K562 (cell line): ENCODE measurements around the gene STXBP4. TPM values are rescaled to one million over a fixed set of nuclear protein-coding genes. Genes with fewer than 3 reads are reported as not detected.

ENCODE experiments used
- ATF1 ChIP-seq, 2 experiments: fragments of 450-650 bp in 1 of 2; IDR thresholded peaks; 2 replicates each; pipeline ENCODE4 v1.6.1; 2016; ENCODE audit warnings: missing compliant biosample characterization in 1 of 2, missing genetic modification characterization in 1 of 2
- CBX1 ChIP-seq: sonication (generic); IDR thresholded peaks from 2 replicates; pipeline ENCODE4 v1.6.1; 2016; ENCODE audit warnings: antibody characterized with exemption, low read depth, mild to moderate bottlenecking
- CEBPG ChIP-seq, 3 experiments: fragments of 200-800 bp in 1 of 3; sonication (Bioruptor generic) in 1 of 3; sonication (generic) in 1 of 3; formaldehyde crosslinking in 1 of 3; IDR thresholded peaks in 2 of 3; conservative IDR thresholded peaks in 1 of 3; 2 replicates each; pipeline versions ENCODE4 v1.6.1 to v1.8.0; 2016 to 2022; ENCODE audit warnings: missing compliant biosample characterization in 2 of 3, missing genetic modification characterization in 2 of 3, mild to moderate bottlenecking in 1 of 3, missing genetic modification reagents in 1 of 3
- GABPB1 ChIP-seq: sonication (generic); formaldehyde crosslinking; IDR thresholded peaks from 2 replicates; pipeline ENCODE4 v1.8.0; 2022; ENCODE audit warnings: mild to moderate bottlenecking, missing genetic modification reagents
- HNRNPUL1 ChIP-seq: fragments of 200-400 bp; formaldehyde crosslinking; IDR thresholded peaks from 2 replicates; pipeline ENCODE4 v1.6.1; 2017; ENCODE audit warnings: low read length
- IFI16 ChIP-seq: fragments of 250-450 bp; sonication (Bioruptor Pico); IDR thresholded peaks from 2 replicates; pipeline ENCODE4 v2.1.2; 2022; ENCODE audit warnings: mild to moderate bottlenecking, inconsistent platforms
- KAT8 ChIP-seq: fragments of 450-650 bp; IDR thresholded peaks from 2 replicates; pipeline ENCODE4 v1.6.1; 2016; ENCODE audit warnings: low read depth, mild to moderate bottlenecking
- KLF10 ChIP-seq: fragments of 250-450 bp; sonication (Bioruptor Pico); IDR thresholded peaks from 2 replicates; pipeline ENCODE4 v1.6.1; 2021; ENCODE audit warnings: matching md5 sums
- MCM7 ChIP-seq, 2 experiments: fragments of 450-650 bp; IDR thresholded peaks; 2 replicates each; pipeline ENCODE4 v1.6.1; 2016 to 2018
- MTA3 ChIP-seq: fragments of 450-650 bp; formaldehyde crosslinking; IDR thresholded peaks from 2 replicates; pipeline ENCODE4 v1.6.1; 2017; ENCODE audit warnings: mild to moderate bottlenecking, borderline replicate concordance
- NFIX ChIP-seq: fragments of 250-450 bp; sonication (Bioruptor Pico); IDR thresholded peaks from 2 replicates; pipeline ENCODE4 v1.4.0; 2020; ENCODE audit warnings: low read depth, mild to moderate bottlenecking, moderate library complexity
- POLR2A ChIP-seq: fragments of 450-650 bp; conservative IDR thresholded peaks from 2 replicates; pipeline ENCODE4 v1.6.1; 2016
- POLR3G ChIP-seq: IDR thresholded peaks from 2 replicates; pipeline ENCODE4 v1.6.1; 2011; ENCODE audit not compliant: insufficient read length, insufficient replicate concordance; ENCODE audit errors: extremely low read depth
- RBFOX2 ChIP-seq: fragments of 200-400 bp; formaldehyde crosslinking; IDR thresholded peaks from 2 replicates; pipeline ENCODE4 v1.6.1; 2017; ENCODE audit warnings: low read depth, mild to moderate bottlenecking, low read length, moderate library complexity
- RBM15 ChIP-seq: fragments of 200-400 bp; formaldehyde crosslinking; IDR thresholded peaks from 2 replicates; pipeline ENCODE4 v1.6.1; 2018; ENCODE audit warnings: mild to moderate bottlenecking, low read length, moderate library complexity; ENCODE audit not compliant: insufficient read depth
- RHOXF2B ChIP-seq: fragments of 250-450 bp; sonication (Bioruptor Pico); conservative IDR thresholded peaks from 2 replicates; pipeline ENCODE4 v1.5.1; 2021
- SETDB1 ChIP-seq: IDR thresholded peaks from one replicate; pipeline ENCODE4 v1.6.1; 2012; ENCODE audit warnings: low read length, control low read depth, inconsistent platforms
- SMC3 ChIP-seq: conservative IDR thresholded peaks from 2 replicates; pipeline ENCODE4 v1.6.1; 2011; ENCODE audit warnings: low read depth, low read length, improper control_type of control experiment; ENCODE audit not compliant: insufficient read depth
- SOX6 ChIP-seq: fragments of 450-650 bp; IDR thresholded peaks from 2 replicates; pipeline ENCODE4 v1.6.1; 2014; ENCODE audit warnings: mild to moderate bottlenecking
- TAF7 ChIP-seq: fragments of 450-650 bp; IDR thresholded peaks from 2 replicates; pipeline ENCODE4 v1.6.1; 2016; ENCODE audit warnings: missing genetic modification characterization, missing compliant biosample characterization
- TBP ChIP-seq: optimal IDR thresholded peaks from 2 replicates; pipeline ENCODE3; 2011; ENCODE audit warnings: low read depth, low read length, improper control_type of control experiment
- ZC3H8 ChIP-seq: fragments of 450-650 bp; IDR thresholded peaks from 2 replicates; pipeline ENCODE4 v1.6.1; 2017
- ZEB2 ChIP-seq: fragments of 450-650 bp; IDR thresholded peaks from 2 replicates; pipeline ENCODE4 v1.6.1; 2016
- ZNF121 ChIP-seq: sonication (generic); formaldehyde crosslinking; conservative IDR thresholded peaks from 2 replicates; pipeline ENCODE4 v1.8.0; 2022; ENCODE audit warnings: missing genetic modification reagents
- polyA plus RNA-seq, 8 experiments: library from polyadenylated mRNA; depleted of rRNA in 4 of 8; stranded (reverse) in 5 of 8; unstranded in 3 of 8; fragments of >200 nt; fragmentation: Nextera tagmentation in 2 of 8; fragmentation: Illumina TruSeq in 1 of 8; extraction: Ambion mirVana in 2 of 8; extraction: Trizol in 1 of 8; gene quantifications; 2 replicates each; pipeline versions ENCODE4 v1.2.1 to v1.2.3, GENCODE V29; 2011 to 2014; ENCODE audit warnings: inconsistent platforms in 1 of 8, missing spikeins in 1 of 8
- total RNA-seq, 7 experiments: library from RNA; depleted of rRNA in 6 of 7; stranded (reverse); fragments of >200 nt in 6 of 7; fragmentation: Illumina TruSeq in 2 of 7; extraction: Trizol in 2 of 7; gene quantifications; 2 replicates each; pipeline versions ENCODE4 v1.2.1 to v1.2.3, GENCODE V29; 2011 to 2021; ENCODE audit warnings: low replicate concordance in 1 of 7
- TF ChIP-seq, protein P1 (sequence below), 3 experiments: IDR thresholded peaks in 2 of 3; conservative IDR thresholded peaks in 1 of 3; 2 replicates each; pipeline ENCODE4 v1.5.1; 2011 to 2012; ENCODE audit warnings: low read length in 3 of 3, mild to moderate bottlenecking in 3 of 3, control low read depth in 2 of 3, improper control_type of control experiment in 1 of 3, inconsistent platforms in 1 of 3, low read depth in 1 of 3, mixed read lengths in 1 of 3, moderate library complexity in 1 of 3; ENCODE audit not compliant: insufficient read depth in 2 of 3
- TF ChIP-seq, protein P2 (sequence below): fragments of 250-450 bp; sonication (Bioruptor Pico); IDR thresholded peaks from 2 replicates; pipeline ENCODE4 v1.9.0; 2021; ENCODE audit warnings: mild to moderate bottlenecking
- TF ChIP-seq, protein P3 (sequence below): fragments of 450-650 bp; formaldehyde crosslinking; IDR thresholded peaks from 2 replicates; pipeline ENCODE4 v1.4.0; 2020; ENCODE audit warnings: mild to moderate bottlenecking
- TF ChIP-seq, protein P4 (sequence below): sonication (generic); formaldehyde crosslinking; IDR thresholded peaks from 2 replicates; pipeline ENCODE4 v1.9.0; 2022; ENCODE audit warnings: mild to moderate bottlenecking, missing genetic modification reagents

The STXBP4 gene
- total and polyA plus RNA-seq, 9 of the 15 experiments (the other 6 are each of a cell fraction or from before 2014, with no cell fraction given) = 11.6 to 23.2 (median 18.5) TPM

DNA sequence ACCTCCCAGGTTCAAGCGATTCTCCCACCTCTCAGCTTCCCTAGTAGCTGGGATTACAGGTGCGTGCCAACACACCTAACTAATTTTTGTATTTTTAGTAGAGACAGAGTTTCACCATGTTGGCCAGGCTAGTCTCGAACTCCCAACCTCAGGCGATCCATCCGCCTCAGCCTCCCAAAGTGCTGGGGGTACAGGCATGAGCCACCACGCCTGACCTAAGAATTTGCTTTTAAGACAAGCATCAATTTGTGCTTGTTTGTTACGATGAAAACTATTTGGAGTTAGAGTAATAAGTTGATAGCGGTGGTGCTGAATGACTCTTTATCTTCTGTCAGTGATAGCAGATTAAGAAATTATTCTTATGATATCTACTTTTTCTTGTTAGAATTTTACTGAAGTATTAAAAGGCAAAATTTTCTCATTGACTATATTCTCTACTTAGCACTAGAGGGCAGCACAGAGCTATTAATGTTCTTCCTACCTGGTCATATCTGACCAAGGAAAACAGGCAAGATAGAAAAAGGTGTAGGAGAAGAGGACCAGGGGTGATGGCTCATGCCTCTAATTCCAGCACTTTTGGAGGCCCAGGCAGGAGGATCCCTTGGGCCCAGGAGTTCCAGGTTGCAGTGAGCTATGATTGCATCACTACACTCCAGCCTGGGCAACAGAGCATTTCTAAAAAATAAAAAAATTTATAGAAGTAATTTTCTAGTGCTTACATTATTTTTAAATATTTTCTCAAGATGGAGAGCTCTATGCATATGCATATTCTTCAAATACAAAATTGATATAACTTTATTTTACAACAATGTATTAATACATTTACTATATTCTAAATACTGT is 24.5 kb downstream of the STXBP4 start (continued):
- TF ChIP-seq, protein P1, sequence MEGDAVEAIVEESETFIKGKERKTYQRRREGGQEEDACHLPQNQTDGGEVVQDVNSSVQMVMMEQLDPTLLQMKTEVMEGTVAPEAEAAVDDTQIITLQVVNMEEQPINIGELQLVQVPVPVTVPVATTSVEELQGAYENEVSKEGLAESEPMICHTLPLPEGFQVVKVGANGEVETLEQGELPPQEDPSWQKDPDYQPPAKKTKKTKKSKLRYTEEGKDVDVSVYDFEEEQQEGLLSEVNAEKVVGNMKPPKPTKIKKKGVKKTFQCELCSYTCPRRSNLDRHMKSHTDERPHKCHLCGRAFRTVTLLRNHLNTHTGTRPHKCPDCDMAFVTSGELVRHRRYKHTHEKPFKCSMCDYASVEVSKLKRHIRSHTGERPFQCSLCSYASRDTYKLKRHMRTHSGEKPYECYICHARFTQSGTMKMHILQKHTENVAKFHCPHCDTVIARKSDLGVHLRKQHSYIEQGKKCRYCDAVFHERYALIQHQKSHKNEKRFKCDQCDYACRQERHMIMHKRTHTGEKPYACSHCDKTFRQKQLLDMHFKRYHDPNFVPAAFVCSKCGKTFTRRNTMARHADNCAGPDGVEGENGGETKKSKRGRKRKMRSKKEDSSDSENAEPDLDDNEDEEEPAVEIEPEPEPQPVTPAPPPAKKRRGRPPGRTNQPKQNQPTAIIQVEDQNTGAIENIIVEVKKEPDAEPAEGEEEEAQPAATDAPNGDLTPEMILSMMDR (IDR thresholded peaks at IDR 0.05 in 2 of 3, conservative IDR thresholded peaks at IDR 0.05 in 1 of 3; ENCODE audit: insufficient read depth in 2 of 3, low read depth in 1 of 3, low read length in 3 of 3) = peak; percentile 35 to 72 (median 35); a peak in 4 of 6 replicates
- no peak for TF ChIP-seq RBM15
- TF ChIP-seq ZC3H8 = no peak
- no peak for TF ChIP-seq MCM7 (IDR thresholded peaks at IDR 0.05)
- no peak for TF ChIP-seq KLF10 (CRISPR knock-in tag)
- TF ChIP-seq ZNF121 (CRISPR knock-in tag) = no peak
- TF ChIP-seq SOX6 = no peak
- no peak for TF ChIP-seq SETDB1
- no peak for TF ChIP-seq CBX1
- TF ChIP-seq ZEB2 = peak; percentile 58; the same call in 1 of the 2 replicates
- TF ChIP-seq MTA3 = no peak
- TF ChIP-seq POLR2A = no peak
- TF ChIP-seq IFI16 (CRISPR knock-in tag) = no peak
- no peak for TF ChIP-seq HNRNPUL1
- TF ChIP-seq, protein P2, sequence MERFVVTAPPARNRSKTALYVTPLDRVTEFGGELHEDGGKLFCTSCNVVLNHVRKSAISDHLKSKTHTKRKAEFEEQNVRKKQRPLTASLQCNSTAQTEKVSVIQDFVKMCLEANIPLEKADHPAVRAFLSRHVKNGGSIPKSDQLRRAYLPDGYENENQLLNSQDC (CRISPR knock-in tag) = no peak
- no peak for TF ChIP-seq ATF1 (CRISPR knock-in tag; IDR thresholded peaks at IDR 0.05)
- no peak for TF ChIP-seq ATF1 (tag; IDR thresholded peaks at IDR 0.05)
- no peak for TF ChIP-seq KAT8
- TF ChIP-seq CEBPG (CRISPR knock-in tag; IDR thresholded peaks at IDR 0.05) = peak; percentile 25; the same call in 1 of the 2 replicates
- TF ChIP-seq CEBPG (tag; conservative IDR thresholded peaks at IDR 0.05 in 1 of 2, IDR thresholded peaks at IDR 0.05 in 1 of 2) = peak; percentile 55 to 90; a peak in 3 of 4 replicates
- TF ChIP-seq TAF7 (tag) = no peak
- peak; percentile 26; the same call in 1 of the 2 replicates for TF ChIP-seq SMC3
- TF ChIP-seq, protein P3, sequence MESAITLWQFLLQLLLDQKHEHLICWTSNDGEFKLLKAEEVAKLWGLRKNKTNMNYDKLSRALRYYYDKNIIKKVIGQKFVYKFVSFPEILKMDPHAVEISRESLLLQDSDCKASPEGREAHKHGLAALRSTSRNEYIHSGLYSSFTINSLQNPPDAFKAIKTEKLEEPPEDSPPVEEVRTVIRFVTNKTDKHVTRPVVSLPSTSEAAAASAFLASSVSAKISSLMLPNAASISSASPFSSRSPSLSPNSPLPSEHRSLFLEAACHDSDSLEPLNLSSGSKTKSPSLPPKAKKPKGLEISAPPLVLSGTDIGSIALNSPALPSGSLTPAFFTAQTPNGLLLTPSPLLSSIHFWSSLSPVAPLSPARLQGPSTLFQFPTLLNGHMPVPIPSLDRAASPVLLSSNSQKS (CRISPR knock-in tag) = no peak
- TF ChIP-seq POLR3G = no peak
- no peak for TF ChIP-seq RHOXF2B (CRISPR knock-in tag)
- TF ChIP-seq, protein P4, sequence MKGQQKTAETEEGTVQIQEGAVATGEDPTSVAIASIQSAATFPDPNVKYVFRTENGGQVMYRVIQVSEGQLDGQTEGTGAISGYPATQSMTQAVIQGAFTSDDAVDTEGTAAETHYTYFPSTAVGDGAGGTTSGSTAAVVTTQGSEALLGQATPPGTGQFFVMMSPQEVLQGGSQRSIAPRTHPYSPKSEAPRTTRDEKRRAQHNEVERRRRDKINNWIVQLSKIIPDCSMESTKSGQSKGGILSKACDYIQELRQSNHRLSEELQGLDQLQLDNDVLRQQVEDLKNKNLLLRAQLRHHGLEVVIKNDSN (CRISPR knock-in tag) = no peak
- TF ChIP-seq GABPB1 = no peak
- TF ChIP-seq RBFOX2 = no peak
- no peak for TF ChIP-seq NFIX (CRISPR knock-in tag)
- TF ChIP-seq TBP = no peak
